Thoracic aorta (tissue), 2 donors: Measurements from ENCODE around the gene TMPRSS15. TPM values are rescaled to one million over a fixed set of nuclear protein-coding genes. Genes with fewer than 3 reads are reported as not detected.

Experiments used
- ATAC-seq: fragments of 150-250 bp; one replicate; pipeline ENCODE4 v1.8.0; 2017; ENCODE audit warnings: low read depth; ENCODE audit not compliant: insufficient number of reproducible peaks, low FRiP score
- DNase-seq: peaks from one replicate; pipeline ENCODE4 v3.0.0-alpha.2; 2020; ENCODE audit warnings: low spot score
- H3K27ac ChIP-seq, 2 donors: fragments of 200-600 bp; sonication (generic); 1 replicate in 1 of 2; 2 replicates in 1 of 2; pipeline ENCODE4 v1.5.1; 2016; ENCODE audit warnings: mild to moderate bottlenecking in 2 of 2, moderate library complexity in 2 of 2
- H3K27me3 ChIP-seq: fragments of 200-600 bp; sonication (generic); replicated peaks from 2 replicates; pipeline ENCODE4 v1.6.0; 2016; ENCODE audit warnings: mild to moderate bottlenecking; ENCODE audit not compliant: insufficient read depth
- H3K36me3 ChIP-seq: fragments of 200-600 bp; sonication (generic); one replicate; pipeline ENCODE4 v1.5.1; 2016
- H3K4me1 ChIP-seq, 2 donors: fragments of 200-600 bp; sonication (generic); 1 replicate in 1 of 2; 2 replicates in 1 of 2; pipeline versions ENCODE4 v1.5.1 to v1.6.0; 2016; ENCODE audit warnings: low read depth in 2 of 2, mild to moderate bottlenecking in 1 of 2; ENCODE audit not compliant: control insufficient read depth in 1 of 2
- H3K4me3 ChIP-seq: fragments of 200-600 bp; sonication (generic); 2 replicates; pipeline ENCODE4 v1.5.1; 2016; ENCODE audit warnings: mild to moderate bottlenecking
- H3K9me3 ChIP-seq: fragments of 200-600 bp; sonication (generic); 2 replicates; pipeline ENCODE4 v1.5.1; 2016
- total RNA-seq, 2 donors: library from RNA; depleted of rRNA; stranded (reverse); fragments of >200 nt; gene quantifications; one replicate each; pipeline versions ENCODE4 v1.1.0 to v1.2.3, GENCODE V29; 2016
- TF ChIP-seq, protein P1 (sequence below): fragments of 200-600 bp; sonication (generic); IDR thresholded peaks from one replicate; pipeline ENCODE4 v1.5.1; 2019; ENCODE audit warnings: antibody characterized with exemption

TMPRSS15 gene
- total RNA-seq, 2 donors from 2014 or later: not detected

DNA sequence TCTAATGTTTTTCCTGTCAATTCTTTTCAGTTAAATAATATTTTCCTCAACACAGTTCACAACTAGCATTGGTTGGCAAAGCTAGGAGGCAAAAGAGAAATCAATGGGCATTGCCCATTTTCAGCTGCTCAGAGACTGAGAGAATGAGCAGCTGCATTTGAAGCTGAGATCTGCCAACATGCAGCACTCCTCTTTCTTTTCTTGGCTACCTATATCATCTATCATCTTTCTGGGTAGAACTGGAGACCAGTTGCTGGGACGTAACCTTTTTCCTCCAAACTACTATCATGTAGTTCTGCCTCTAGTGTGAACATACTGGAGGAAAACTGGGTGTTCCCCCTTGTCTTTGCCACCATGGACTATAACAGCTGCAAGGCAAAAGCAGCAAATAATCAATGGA lies 136.1 kb downstream of the TMPRSS15 start:
- no peaks in the 10 kb centered on the region for H3K9me3 ChIP-seq
- no peaks in the 10 kb centered on the region for H3K4me1 ChIP-seq
- H3K27me3 ChIP-seq: no peaks in the 10 kb centered on the region
- no peak overlapping the region for H3K27ac ChIP-seq
- H3K4me3 ChIP-seq: no peak overlapping the region
- DNase-seq: no peak
- H3K36me3 ChIP-seq: no peaks in the 10 kb centered on the region
- ATAC-seq: no peak
- TF ChIP-seq, protein P1, sequence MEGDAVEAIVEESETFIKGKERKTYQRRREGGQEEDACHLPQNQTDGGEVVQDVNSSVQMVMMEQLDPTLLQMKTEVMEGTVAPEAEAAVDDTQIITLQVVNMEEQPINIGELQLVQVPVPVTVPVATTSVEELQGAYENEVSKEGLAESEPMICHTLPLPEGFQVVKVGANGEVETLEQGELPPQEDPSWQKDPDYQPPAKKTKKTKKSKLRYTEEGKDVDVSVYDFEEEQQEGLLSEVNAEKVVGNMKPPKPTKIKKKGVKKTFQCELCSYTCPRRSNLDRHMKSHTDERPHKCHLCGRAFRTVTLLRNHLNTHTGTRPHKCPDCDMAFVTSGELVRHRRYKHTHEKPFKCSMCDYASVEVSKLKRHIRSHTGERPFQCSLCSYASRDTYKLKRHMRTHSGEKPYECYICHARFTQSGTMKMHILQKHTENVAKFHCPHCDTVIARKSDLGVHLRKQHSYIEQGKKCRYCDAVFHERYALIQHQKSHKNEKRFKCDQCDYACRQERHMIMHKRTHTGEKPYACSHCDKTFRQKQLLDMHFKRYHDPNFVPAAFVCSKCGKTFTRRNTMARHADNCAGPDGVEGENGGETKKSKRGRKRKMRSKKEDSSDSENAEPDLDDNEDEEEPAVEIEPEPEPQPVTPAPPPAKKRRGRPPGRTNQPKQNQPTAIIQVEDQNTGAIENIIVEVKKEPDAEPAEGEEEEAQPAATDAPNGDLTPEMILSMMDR: no peak

DNA sequence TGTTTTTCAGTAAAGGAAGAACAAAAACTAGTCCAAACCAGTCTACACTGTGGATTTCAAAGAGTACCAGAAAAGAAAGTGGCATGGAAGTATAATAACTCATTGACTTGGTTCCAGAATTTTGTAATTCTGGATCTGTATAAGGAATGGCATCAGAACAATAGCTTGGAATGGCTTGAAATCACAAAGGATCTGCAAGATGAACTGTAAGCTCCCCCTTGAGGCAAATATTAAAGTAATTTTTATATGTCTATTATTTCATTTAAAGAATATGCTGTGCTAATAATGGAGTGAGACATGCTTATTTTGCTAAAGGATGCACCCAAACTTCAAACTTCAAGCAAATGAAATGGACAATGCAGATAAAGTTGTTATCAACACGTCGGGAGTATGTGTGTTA lies 137.6 kb downstream of the TMPRSS15 start:
- TF ChIP-seq, protein P1: no peak
- DNase-seq: no peak
- no peaks in the 10 kb centered on the region for H3K27me3 ChIP-seq
- no peak overlapping the region for H3K27ac ChIP-seq
- no peak overlapping the region for H3K4me3 ChIP-seq
- no peaks in the 10 kb centered on the region for H3K4me1 ChIP-seq
- H3K36me3 ChIP-seq: no peaks in the 10 kb centered on the region
- no peaks in the 10 kb centered on the region for H3K9me3 ChIP-seq
- no peak for ATAC-seq

DNA sequence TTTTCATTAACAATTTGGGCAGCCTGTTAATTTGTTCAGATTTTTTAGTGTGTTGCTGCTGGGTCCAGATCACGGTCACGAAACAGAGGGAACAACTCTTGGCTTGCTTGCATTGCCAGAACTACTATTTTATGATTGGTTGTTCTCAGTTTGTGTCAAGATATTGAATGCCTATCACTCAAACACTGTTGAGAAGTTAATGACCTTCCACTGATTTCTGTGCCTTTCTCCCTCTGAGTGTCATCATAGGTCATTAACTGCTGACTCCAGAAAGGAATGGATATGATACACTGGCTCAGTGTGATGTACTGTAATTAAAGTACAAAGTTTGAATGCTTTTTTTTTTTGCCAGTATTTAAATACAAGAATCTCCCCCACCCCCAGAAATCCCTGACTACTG lies 149.8 kb downstream of the TMPRSS15 start:
- Histone ChIP-seq H3K9me3 (no peaks in the 10 kb centered on the region), H3K36me3 (no peaks in the 10 kb centered on the region), H3K4me3 (no peak overlapping the region), H3K27me3 (no peaks in the 10 kb centered on the region), H3K27ac (no peak overlapping the region), H3K4me1 (no peaks in the 10 kb centered on the region)
- ATAC-seq: no peak
- DNase-seq: no peak
- TF ChIP-seq, protein P1: no peak

DNA sequence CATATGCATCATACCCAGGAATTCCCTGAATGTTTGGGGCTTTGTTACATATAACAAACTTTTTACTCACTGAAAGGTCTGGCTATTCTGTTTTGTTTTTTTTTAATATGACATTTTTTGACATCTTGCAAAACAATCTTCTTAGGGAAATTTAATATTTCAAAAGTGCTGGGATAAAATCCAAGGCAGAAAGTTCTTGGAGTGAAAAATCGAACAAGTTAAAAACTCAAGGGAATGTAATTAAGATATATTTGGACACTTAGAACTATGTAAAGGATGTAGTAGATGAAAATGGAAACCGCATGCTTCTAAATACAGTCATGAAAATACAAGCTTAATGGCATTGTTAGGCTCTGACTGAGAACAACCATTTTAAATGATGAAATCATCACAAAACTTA lies 150.4 kb downstream of the TMPRSS15 start:
- H3K27ac ChIP-seq: no peak overlapping the region
- TF ChIP-seq, protein P1: no peak
- ATAC-seq: no peak
- no peaks in the 10 kb centered on the region for H3K36me3 ChIP-seq
- DNase-seq: no peak
- H3K4me3 ChIP-seq: no peak overlapping the region
- no peaks in the 10 kb centered on the region for H3K4me1 ChIP-seq
- H3K9me3 ChIP-seq: no peaks in the 10 kb centered on the region
- H3K27me3 ChIP-seq: no peaks in the 10 kb centered on the region

DNA sequence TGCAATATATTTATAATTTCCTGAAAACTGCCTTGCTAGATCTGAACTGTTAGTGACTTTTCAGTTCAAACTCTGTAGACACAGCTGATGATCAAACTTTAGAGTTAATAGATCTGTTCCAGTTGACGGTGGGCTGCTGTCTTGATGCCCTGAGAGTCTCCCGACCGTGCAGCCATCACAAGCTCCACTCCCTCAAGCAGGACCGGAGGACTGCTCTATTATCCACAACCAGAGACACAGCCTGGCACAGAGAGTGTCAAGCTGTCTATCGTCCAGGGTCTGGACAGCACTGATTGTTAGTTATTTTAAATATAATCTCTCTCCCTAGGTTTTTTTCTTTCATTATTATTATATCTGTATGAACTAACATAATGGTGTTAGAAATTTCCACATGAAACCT lies 150.9 kb downstream of the TMPRSS15 start:
- no peak overlapping the region for H3K4me3 ChIP-seq
- no peaks in the 10 kb centered on the region for H3K9me3 ChIP-seq
- no peaks in the 10 kb centered on the region for H3K36me3 ChIP-seq
- no peaks in the 10 kb centered on the region for H3K4me1 ChIP-seq
- no peak overlapping the region for H3K27ac ChIP-seq
- DNase-seq (no peak), ATAC-seq (no peak)
- no peaks in the 10 kb centered on the region for H3K27me3 ChIP-seq
- TF ChIP-seq, protein P1: no peak
